NB4 (cell line): ENCODE data around the gene UBE2K.

Experiments
- MYC ChIP-seq: IDR thresholded peaks from 2 replicates; pipeline ENCODE4 v1.6.1; 2011; ENCODE audit warnings: low read depth, low read length
- TF ChIP-seq, protein P1 (sequence below): IDR thresholded peaks from one replicate; pipeline ENCODE4 v1.5.1; 2012; ENCODE audit warnings: low read depth, low read length

DNA sequence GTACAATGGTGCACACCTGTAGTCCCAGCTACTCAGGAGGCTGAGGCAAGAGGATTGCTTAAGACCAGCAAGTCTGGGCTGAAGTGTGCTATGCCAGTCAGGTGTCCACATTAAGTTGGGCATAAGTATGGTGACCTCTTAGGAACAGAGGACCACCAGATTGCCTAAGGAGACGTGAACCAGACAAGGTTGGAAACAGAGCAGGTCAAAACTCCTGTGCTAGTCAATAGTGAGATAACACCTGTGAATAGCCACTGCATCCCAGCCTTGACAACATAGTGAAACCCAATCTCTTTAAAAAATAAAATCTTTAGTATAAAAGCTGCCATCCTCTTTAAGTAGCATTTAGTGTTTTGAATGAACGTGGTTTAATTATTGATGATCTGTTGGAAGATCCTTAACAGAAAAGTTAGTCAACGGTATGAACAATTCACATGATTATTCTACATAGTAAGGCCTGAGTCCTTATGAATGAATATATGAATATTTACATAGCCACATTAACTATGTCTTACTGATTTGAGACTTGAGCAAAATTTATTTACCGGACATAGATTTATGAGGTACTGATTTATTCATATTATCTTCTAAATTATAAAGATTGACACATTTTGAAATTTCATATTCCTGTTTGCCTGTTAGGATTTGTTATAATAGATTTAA lies 63.2 kb downstream of the UBE2K start:
- no peak for TF ChIP-seq MYC
- TF ChIP-seq, protein P1, sequence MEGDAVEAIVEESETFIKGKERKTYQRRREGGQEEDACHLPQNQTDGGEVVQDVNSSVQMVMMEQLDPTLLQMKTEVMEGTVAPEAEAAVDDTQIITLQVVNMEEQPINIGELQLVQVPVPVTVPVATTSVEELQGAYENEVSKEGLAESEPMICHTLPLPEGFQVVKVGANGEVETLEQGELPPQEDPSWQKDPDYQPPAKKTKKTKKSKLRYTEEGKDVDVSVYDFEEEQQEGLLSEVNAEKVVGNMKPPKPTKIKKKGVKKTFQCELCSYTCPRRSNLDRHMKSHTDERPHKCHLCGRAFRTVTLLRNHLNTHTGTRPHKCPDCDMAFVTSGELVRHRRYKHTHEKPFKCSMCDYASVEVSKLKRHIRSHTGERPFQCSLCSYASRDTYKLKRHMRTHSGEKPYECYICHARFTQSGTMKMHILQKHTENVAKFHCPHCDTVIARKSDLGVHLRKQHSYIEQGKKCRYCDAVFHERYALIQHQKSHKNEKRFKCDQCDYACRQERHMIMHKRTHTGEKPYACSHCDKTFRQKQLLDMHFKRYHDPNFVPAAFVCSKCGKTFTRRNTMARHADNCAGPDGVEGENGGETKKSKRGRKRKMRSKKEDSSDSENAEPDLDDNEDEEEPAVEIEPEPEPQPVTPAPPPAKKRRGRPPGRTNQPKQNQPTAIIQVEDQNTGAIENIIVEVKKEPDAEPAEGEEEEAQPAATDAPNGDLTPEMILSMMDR = no peak
